GM19324 (cell line): ENCODE data around the gene ZNF662.

Experiments
- ATAC-seq: cut with Tn5 transposase; IDR thresholded peaks from one replicate; pipeline ENCODE4 v1.9.1; 2021; ENCODE audit warnings: mild to moderate bottlenecking, moderate library complexity; ENCODE audit not compliant: unreplicated experiment, low FRiP score

Gene ZNF662

GRCh38 chr3:42886294-42886822, 19.6 kb upstream of the ZNF662 start:
- no peak for ATAC-seq

- no peak for ATAC-seq
These were observed 18.9 kb upstream of the ZNF662 start for GRCh38 chr3:42887084-42887483.

GRCh38 chr3:42891042-42891441, 14.9 kb upstream of the ZNF662 start:
- ATAC-seq = no peak

GRCh38 chr3:42892169-42892568, 13.8 kb upstream of the ZNF662 start:
- ATAC-seq = no peak

- no peak for ATAC-seq
These were observed 13.1 kb upstream of the ZNF662 start for GRCh38 chr3:42892807-42893206.

GRCh38 chr3:42894698-42895579, 11.0 kb upstream of the ZNF662 start:
- no peak for ATAC-seq

- no peak for ATAC-seq
These were observed 10.4 kb upstream of the ZNF662 start for GRCh38 chr3:42895580-42895868.

- ATAC-seq = no peak
These were observed 6.9 kb upstream of the ZNF662 start for GRCh38 chr3:42898896-42899675.

- ATAC-seq = no peak
These were observed 5.5 kb upstream of the ZNF662 start for GRCh38 chr3:42900226-42901072.

- no peak for ATAC-seq
These were observed 4.9 kb upstream of the ZNF662 start for GRCh38 chr3:42901073-42901415.

- ATAC-seq = no peak
These were observed 3.7 kb upstream of the ZNF662 start for GRCh38 chr3:42902257-42902656.

- ATAC-seq = no peak
These were observed 1.9 kb upstream of the ZNF662 start for GRCh38 chr3:42904076-42904475.

- ATAC-seq = no peak
These were observed 237 bp upstream of the ZNF662 start for GRCh38 chr3:42905740-42906069.

GRCh38 chr3:42906848-42907183, 874 bp downstream of the ZNF662 start:
- ATAC-seq = no peak

- no peak for ATAC-seq
These were observed 2.7 kb downstream of the ZNF662 start for GRCh38 chr3:42908675-42909074.

- ATAC-seq = no peak
These were observed 5.6 kb downstream of the ZNF662 start for GRCh38 chr3:42911551-42911950.

GRCh38 chr3:42914771-42915515, 9.0 kb downstream of the ZNF662 start:
- no peak for ATAC-seq

GRCh38 chr3:42923606-42924005, 17.7 kb downstream of the ZNF662 start:
- ATAC-seq = no peak

GRCh38 chr3:42926310-42926709, 20.4 kb downstream of the ZNF662 start:
- ATAC-seq = no peak

- ATAC-seq = no peak
These were observed 28.2 kb downstream of the ZNF662 start for GRCh38 chr3:42934111-42934510.
